Transverse colon (tissue), 4 donors: Measurements from ENCODE around the gene KRT8.

Source experiments
- EP300 ChIP-seq: sonication (generic); formaldehyde crosslinking; IDR thresholded peaks from one replicate; pipeline ENCODE4 v1.6.1; 2017; ENCODE audit warnings: antibody characterized with exemption, low read depth
- POLR2A ChIP-seq: fragments of 450-650 bp; IDR thresholded peaks from one replicate; pipeline ENCODE4 v1.6.1; 2016; ENCODE audit warnings: antibody characterized with exemption, mild to moderate bottlenecking, moderate library complexity
- POLR2AphosphoS5 ChIP-seq, 3 donors: sonication (generic); formaldehyde crosslinking; IDR thresholded peaks; one replicate each; pipeline ENCODE4 v1.6.1; 2016; ENCODE audit warnings: antibody characterized with exemption in 3 of 3
- TF ChIP-seq, protein P1 (sequence below), 5 experiments: fragments of 200-600 bp in 3 of 5; fragments of 450-650 bp in 2 of 5; sonication (generic) in 3 of 5; IDR thresholded peaks; 1 replicate in 2 of 5; 2 replicates in 3 of 5; pipeline ENCODE4 v1.5.1; 2016 to 2017; ENCODE audit warnings: antibody characterized with exemption in 5 of 5, inconsistent platforms in 3 of 5, mild to moderate bottlenecking in 2 of 5, moderate library complexity in 1 of 5

- TF ChIP-seq POLR2A (no peak), EP300 (no peak), POLR2AphosphoS5 (IDR thresholded peaks at IDR 0.05) (peak in 2 of 3 donors; percentile 47 to 74)
- TF ChIP-seq, protein P1, sequence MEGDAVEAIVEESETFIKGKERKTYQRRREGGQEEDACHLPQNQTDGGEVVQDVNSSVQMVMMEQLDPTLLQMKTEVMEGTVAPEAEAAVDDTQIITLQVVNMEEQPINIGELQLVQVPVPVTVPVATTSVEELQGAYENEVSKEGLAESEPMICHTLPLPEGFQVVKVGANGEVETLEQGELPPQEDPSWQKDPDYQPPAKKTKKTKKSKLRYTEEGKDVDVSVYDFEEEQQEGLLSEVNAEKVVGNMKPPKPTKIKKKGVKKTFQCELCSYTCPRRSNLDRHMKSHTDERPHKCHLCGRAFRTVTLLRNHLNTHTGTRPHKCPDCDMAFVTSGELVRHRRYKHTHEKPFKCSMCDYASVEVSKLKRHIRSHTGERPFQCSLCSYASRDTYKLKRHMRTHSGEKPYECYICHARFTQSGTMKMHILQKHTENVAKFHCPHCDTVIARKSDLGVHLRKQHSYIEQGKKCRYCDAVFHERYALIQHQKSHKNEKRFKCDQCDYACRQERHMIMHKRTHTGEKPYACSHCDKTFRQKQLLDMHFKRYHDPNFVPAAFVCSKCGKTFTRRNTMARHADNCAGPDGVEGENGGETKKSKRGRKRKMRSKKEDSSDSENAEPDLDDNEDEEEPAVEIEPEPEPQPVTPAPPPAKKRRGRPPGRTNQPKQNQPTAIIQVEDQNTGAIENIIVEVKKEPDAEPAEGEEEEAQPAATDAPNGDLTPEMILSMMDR (IDR thresholded peaks at IDR 0.05): no peak
These were observed 8.0 kb upstream of the KRT8 start for GRCh38 chr12:52912711-52913430.
